ENCODE data around the gene NR6A1.

NR6A1 gene

DNA sequence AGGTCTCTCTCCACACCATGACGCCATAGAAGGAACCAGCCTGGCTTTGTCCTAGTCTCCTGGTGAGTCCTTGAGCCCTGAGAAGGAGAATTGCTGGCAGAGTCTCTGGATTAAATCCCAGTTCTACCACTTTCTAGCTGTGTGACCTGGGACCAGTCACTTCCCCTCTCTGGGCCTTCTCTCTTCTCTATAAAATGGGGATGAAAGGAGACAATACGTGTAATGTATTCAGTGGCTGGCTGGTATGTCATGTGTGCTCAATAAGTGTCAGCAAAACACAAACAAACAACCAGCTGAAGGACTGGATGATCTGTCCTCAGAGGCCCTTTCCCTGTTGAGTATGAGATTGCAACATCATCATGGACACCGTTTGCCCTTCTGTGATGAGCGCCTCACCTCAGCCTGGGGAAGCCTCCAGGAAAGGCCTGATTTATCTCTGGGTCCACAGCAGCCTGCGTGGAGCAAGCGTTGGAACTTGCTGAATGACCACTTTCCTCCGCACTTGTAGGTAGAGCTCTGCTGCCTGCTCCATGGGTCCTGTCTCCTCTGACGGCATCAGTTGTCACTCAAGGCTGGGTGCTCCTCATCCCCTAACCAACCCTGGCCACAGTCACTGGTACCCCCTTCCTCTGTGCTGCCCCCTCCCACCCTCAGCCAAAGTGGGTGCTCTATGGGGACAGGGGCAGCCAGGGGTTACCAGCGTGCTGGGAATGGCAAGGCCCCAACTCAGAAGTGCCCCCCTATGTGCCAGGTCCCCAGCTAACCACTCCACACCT, 260.3 kb downstream of the NR6A1 start:
- H3K4me3 ChIP-seq (ENCODE audit: low read depth, low read length): no peak overlapping the region
- TF ChIP-seq, protein P1, sequence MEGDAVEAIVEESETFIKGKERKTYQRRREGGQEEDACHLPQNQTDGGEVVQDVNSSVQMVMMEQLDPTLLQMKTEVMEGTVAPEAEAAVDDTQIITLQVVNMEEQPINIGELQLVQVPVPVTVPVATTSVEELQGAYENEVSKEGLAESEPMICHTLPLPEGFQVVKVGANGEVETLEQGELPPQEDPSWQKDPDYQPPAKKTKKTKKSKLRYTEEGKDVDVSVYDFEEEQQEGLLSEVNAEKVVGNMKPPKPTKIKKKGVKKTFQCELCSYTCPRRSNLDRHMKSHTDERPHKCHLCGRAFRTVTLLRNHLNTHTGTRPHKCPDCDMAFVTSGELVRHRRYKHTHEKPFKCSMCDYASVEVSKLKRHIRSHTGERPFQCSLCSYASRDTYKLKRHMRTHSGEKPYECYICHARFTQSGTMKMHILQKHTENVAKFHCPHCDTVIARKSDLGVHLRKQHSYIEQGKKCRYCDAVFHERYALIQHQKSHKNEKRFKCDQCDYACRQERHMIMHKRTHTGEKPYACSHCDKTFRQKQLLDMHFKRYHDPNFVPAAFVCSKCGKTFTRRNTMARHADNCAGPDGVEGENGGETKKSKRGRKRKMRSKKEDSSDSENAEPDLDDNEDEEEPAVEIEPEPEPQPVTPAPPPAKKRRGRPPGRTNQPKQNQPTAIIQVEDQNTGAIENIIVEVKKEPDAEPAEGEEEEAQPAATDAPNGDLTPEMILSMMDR (IDR thresholded peaks at IDR 0.05; ENCODE audit: low read depth, low read length): no peak

DNA sequence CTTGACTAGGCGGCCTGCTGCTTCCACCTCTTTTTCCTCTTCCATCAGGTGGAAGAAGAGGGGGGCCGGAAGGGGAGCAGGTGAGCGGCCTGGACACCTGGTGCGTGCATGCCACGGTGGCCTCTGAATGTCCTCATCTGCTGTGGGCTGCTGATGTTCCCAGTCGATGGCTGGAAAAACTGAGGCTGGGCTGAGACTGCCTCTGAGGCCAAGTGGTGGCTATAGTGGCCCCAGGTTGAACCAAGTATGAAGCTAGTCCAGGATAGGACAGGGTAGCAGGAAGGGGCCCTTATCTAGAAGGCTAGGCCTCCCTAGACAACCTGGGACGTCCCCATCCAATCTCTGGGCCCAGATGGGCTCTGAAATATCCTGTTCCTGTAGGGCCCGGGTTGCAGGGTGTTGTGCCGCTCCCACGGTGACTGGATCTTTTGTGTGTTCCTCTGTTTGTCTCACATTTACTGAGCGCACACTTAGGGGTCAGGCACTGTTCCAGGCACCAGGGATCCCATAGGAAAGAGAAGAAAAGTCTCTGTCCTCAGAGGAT, 263.2 kb downstream of the NR6A1 start:
- TF ChIP-seq, protein P1 (IDR thresholded peaks at IDR 0.05; ENCODE audit: low read depth, low read length): no peak
- H3K4me3 ChIP-seq (ENCODE audit: low read depth, low read length): no peak overlapping the region

DNA sequence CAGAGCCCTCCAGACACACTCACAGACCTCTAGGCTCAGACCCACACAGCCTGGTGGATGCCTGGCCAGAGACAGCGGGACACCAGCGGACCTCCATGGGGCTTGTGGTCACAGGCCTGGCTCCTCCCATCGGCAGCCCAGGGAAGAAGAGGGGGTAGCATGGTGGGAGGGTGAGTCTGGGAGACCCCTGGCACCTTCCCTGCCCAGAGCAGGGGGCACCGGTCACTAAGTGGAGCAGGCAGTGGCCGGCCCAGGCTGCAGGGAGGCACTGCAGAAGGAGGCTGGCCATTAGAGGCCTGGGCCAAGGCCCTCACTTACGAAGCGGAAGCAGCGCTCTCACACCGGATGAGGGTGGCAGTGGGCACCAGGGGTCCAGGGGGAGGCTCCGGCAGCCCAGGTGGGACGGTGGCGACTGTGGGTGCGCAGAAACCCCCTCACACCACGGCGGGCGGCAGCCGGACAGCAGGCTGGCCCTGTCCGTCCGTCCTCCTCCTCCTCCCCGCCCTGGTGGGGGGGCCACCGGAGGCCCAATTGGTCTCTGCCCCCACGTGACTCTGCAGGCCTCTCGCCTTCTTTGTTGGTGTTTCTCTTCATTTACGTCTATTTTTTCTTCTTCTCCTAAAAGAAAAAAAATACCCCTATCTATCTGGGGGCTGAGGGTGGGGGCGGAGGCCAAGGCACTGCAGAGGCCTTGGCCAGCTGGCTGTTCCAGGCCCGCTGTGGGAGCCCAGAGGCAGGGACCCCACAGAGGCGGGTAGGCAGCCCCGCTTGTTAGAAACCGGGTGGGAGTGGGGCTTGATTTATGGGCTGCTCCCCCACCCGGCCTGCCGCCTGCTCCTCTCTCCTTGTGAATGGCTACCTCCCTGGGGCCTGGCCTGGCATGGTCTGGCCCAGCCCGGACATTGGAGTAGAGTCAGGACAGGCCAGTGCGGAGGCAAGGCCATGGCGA, 263.9 kb downstream of the NR6A1 start, which contains the start of gene NR5A1:
Gene NR5A1 (minus strand): TSS at position 469 of the 949 bp plus-strand sequence. CDS start 4,004 bp downstream, outside the sequence.
- TF ChIP-seq, protein P1 (IDR thresholded peaks at IDR 0.05; ENCODE audit: low read depth, low read length): no peak
- no peak within 1 kb of the TSS for H3K4me3 ChIP-seq (ENCODE audit: low read depth, low read length)

DNA sequence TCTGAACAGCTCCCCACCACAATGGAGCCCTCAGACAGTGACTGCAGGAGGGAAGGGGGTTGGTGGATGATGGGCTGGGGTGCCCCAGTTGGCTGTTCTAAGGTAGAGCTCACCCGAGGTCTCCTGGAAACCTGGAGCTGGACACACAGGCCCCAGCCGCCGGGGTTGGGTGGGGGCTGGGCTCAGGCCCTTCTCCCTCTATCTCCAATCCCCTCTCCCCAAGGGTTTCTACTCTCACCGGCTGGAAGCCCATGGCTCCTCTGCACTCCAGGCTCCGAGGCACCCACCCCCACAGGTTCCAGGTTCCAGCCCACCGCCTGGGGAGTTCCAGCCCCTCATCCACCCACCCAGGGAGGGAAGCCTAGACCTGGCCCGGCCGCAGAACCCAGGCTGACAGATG, 264.7 kb downstream of the NR6A1 start:
- H3K4me3 ChIP-seq (ENCODE audit: low read depth, low read length): no peak overlapping the region
- TF ChIP-seq, protein P1 (IDR thresholded peaks at IDR 0.05; ENCODE audit: low read depth, low read length): no peak

DNA sequence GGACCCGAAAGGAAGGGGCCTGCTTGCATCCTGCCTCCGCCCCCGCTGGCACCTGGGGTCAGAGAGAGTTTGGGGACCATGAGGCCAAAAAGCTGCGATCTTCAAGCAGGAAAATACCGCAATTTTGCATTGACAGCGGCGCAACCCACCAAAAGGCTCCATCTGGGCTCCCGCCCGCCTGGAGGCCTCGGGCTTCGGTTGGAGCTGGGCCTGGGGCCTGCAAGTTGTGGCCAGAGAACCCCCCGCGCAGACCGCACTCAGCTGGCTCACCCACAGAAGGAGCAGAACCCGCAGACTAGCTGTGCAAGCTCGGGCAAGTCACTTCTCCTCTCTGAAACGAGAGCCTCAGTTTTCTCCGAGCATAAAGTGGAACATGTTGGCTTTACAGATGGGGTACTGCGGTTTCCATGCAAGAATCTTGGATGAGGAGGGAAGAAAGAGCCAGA, 265.2 kb downstream of the NR6A1 start:
- TF ChIP-seq, protein P1 (IDR thresholded peaks at IDR 0.05; ENCODE audit: low read depth, low read length): no peak
- H3K4me3 ChIP-seq (ENCODE audit: low read depth, low read length): no peak overlapping the region

DNA sequence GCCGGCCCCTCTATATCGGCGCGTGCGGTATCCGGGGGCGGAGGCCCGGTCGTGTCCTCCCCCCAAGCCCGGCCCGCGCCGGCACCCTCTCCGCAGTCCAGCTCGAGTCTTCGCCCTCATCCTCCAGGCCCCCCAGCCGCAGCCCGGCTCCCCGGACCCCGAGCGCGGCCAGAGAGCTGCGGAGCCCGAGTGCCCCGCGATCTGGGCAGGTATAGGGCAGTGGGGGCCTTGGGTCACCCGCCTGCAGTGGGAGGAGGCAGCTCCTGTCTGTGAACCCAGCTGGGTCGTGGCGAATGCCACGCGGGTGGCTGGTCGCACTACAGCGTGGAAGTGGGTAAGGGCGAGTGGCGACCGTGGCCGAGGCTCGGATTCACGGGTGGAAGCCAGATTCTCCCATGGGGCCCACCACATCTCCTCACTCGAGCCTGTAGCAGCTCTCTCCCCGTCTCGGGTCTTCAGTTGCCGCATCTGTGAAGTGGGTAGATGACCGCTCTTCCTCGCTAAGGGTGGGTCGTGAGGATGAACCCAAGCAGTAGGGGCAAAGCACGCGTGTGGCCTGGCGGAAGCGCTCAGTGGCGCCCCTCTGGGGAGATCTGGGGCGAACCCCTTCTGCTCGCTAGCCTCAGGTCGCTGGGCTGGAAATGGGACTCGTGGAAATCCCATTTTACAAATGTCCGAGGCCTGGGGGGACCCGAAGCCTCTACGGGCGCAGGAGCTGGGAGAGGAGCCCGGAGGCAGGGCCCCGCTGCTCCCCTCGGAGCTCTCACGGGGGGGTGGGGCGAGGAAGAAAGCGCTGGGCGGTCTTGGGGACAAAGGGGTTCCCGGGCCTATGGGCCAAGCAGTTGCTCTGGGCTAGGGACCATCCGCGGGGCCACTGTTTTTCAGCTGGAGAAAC, 265.9 kb downstream of the NR6A1 start:
- H3K4me3 ChIP-seq (ENCODE audit: low read depth, low read length): no peak overlapping the region
- TF ChIP-seq, protein P1 (IDR thresholded peaks at IDR 0.05; ENCODE audit: low read depth, low read length): no peak
